KOPT-K1 (cell line): Measurements from ENCODE around the gene RPL37.

Source experiments
- H3K27ac ChIP-seq: fragments of 200-600 bp; sonication (generic); 2 replicates; pipeline ENCODE4 v1.5.1; 2016; ENCODE audit warnings: antibody characterized with exemption, mild to moderate bottlenecking, low read depth, low read length; ENCODE audit not compliant: poor library complexity, severe bottlenecking
- H3K36me3 ChIP-seq: fragments of 200-600 bp; sonication (generic); 2 replicates; pipeline ENCODE4 v1.5.1; 2017; ENCODE audit warnings: antibody characterized with exemption, mild to moderate bottlenecking, low read length, moderate library complexity; ENCODE audit not compliant: insufficient read depth
- H3K9me3 ChIP-seq: fragments of 200-600 bp; sonication (generic); 2 replicates; pipeline ENCODE4 v1.5.1; 2017; ENCODE audit warnings: antibody characterized with exemption, low read length, mild to moderate bottlenecking; ENCODE audit not compliant: insufficient read depth, poor library complexity, severe bottlenecking

The RPL37 gene

DNA sequence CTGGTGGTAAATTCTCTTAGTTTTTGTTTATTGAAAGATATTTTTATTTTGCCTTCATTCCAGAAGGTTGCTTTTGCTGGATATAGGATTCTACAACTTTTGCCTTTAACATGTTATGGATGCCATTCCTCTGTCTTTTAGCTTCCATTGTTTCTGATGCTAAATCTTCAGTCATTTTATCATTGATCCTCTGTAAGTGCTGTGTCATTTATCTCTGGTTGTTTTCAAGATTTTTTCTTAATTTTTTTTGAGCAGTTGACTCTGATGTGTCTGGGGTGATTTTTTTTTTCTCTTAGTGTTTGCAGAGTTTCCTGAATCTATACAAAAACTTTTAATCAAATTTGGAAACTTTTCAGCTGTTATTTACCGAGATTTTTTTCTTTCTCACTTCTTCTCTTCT lies 12.5 kb upstream of the RPL37 start:
- no peaks in the 10 kb centered on the region for H3K36me3 ChIP-seq
- no peaks in the 10 kb centered on the region for H3K9me3 ChIP-seq
- no peak overlapping the region for H3K27ac ChIP-seq

DNA sequence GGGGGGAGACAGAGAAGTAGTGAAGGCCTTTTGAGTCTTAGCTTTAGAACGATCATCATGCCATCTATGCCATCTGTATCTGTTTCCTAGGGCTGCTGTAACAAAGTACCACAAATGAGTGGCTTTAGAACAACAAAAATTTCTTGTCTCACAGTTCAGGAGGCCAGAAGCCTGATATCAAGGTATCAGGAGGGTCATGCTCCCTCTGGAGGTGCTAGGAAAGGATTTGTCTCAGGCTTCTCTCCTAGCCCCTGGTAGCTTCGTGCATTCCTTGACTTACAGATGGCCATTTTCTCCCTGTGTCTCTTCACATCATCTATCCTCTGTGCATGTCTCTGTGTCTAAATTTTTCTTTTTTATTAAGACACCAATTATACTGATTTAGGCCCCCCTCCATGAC lies 11.3 kb upstream of the RPL37 start:
- Histone ChIP-seq H3K9me3 (no peaks in the 10 kb centered on the region), H3K36me3 (no peaks in the 10 kb centered on the region), H3K27ac (no peak overlapping the region)

DNA sequence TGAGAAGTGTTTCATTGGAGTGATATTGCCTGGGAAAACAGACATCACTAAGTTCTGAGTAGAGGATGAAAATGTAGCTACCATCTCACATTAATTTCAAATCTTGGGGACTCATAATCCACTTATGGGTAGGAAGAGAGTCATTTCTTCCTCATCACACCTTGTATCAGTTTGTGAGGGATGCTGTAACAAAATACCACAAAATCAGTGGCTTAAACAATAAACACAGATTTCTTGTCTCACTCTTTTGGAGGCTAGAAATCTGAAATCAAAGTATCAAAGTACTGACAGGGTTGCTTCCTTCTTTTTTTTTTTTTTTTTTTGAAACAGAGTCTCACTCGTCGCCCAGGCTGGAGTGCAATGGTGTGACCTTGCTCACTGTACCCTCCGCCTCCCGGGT lies 9.5 kb upstream of the RPL37 start:
- H3K27ac ChIP-seq = no peak overlapping the region
- H3K9me3 ChIP-seq = no peaks in the 10 kb centered on the region
- H3K36me3 ChIP-seq = no peaks in the 10 kb centered on the region

DNA sequence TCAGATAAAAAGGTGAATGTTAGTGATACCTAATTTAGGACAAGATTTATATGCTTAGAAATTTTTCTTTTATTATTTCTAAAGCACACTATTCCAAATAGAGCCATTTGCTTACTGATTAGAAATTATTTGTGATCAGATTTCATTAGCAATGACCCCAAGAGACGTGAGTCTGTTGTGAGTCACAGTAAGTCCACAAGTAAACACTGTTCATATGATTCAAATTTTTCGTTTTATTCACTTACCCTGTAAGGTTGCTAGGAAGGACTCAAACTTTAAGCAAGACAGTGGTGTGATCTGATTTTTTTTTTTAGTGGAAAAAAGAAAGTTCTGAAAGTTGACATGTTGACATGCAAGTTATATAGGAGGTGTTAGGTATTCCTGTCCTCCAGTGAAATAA lies 7.3 kb upstream of the RPL37 start:
- Histone ChIP-seq H3K36me3 (no peaks in the 10 kb centered on the region), H3K9me3 (no peaks in the 10 kb centered on the region), H3K27ac (no peak overlapping the region)

DNA sequence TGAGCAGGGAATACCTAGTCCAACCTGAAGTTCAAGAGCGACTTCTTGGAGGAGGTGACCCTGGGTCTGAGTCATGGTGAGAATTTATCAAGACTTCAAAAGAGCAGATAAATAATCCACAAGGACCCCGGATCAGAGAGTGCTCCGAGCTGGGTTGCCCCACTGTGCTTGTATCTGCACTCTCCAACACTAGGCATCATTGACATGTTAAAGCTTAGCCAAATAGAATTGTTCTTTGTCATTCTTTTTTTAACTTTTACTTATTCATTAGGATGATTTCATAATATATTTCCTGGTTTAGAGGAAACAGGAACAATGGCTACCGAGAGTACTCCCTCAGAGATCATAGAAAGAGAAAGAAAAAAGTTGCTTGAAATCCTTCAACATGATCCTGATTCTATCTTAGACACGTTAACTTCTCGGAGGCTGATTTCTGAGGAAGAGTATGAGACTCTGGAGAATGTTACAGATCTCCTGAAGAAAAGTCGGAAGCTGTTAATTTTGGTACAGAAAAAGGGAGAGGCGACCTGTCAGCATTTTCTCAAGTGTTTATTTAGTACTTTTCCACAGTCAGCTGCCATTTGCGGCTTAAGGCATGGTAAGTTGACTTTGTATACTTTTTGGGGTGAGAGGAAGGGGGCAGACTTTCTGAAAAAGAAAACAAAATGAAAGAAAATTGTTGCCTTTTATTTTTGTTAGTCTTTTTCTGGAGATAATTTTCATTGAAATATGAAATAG lies 6.2 kb upstream of the RPL37 start, which contains the start of gene CARD6:
CARD6 (plus strand) TSS at position 300 of the 738 bp plus-strand sequence; CDS start at position 316, 16 bp downstream.
- H3K27ac ChIP-seq = no peak within 1 kb of the TSS
- no peaks in the 10 kb centered on the region for H3K9me3 ChIP-seq
- no peaks in the 10 kb centered on the region for H3K36me3 ChIP-seq

DNA sequence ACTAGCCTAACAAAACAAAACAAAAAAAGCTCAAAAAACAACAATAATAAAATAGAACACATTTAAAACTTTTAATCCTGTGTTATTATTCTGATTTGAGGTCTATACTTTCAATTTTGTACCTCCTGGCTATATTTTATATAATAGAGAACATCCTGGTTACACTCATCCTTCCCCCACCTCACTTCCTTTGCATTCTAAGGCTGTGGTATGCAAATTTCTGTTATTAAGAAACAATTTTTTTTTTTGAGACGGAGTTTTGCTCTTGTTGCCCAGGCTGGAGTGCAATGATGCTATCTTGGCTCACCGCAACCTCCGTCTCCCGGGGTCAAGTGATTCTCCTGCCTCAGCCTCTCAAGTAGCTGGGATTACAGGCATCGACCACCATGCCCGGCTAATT lies 3.1 kb upstream of the RPL37 start:
- Histone ChIP-seq H3K27ac (no peak overlapping the region), H3K36me3 (peaks cover 18% of the 10 kb centered on the region), H3K9me3 (no peaks in the 10 kb centered on the region)

DNA sequence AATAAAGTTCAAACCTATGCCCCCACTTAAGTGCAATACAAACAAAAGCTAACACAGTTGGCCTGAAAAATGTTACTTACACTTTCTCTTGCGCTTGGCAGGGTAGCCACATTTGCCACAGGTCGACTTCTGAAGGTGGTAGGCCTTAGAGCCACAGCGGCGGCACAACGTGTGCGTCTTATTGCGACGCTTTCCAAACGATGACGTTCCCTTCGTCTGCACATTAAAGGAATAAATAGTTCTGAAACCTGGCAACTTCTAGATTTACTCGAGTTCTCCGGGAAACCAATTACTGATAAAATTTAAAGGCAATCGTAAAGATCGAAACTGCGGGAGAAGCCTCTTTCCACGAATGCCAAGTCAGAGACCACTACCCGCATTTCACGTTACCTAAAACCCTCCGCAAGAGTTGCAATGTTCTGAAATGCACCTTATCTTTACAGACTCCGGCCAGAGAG lies 602 bp downstream of the RPL37 start:
- peaks cover 55% of the 10 kb centered on the region for H3K36me3 ChIP-seq
- H3K9me3 ChIP-seq = no peaks in the 10 kb centered on the region
- H3K27ac ChIP-seq = peak overlapping the region; percentile 85

DNA sequence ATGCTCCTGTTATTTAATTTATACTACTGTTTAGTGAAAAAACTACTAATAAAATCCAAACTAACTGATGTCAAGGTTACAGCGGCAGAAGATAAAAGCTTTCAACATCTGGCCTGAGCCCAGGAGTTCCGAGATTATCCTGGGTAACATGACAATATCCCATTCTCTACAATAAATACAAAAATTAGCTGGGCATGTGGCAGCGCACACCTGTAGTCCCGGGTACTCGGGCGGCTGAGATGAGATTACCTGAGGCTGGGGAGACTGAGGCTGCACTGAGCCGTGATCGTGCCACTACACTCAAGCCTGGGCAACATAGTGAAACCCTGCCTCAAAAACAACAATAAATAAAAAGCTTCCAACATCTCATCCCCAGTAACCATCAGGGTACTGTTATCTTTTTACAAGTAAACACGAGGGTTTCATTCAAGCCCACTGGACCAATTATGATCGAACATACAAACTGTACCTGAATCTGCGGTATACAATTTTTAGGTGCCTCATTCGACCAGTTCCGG lies 1.3 kb downstream of the RPL37 start:
- H3K9me3 ChIP-seq = no peaks in the 10 kb centered on the region
- H3K27ac ChIP-seq = peak overlapping the region; percentile 85
- peaks cover 61% of the 10 kb centered on the region for H3K36me3 ChIP-seq

DNA sequence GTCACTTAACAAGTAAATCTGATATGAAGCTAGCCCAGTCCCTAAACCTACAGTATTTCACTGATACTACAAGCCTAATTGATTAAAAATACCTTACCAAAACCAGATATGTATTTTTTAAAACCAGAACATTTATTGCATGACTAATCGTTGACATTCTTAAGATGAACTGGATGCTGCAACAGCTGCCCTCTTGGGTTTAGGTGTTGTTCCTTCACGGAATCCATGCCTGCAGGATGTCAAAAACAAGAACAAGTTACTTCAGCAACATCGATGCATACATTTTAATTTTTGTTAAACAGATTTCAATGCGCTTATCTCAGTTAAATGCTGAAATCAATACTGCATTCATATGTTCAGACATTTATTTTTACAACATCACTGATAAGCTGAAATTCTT lies 2.7 kb downstream of the RPL37 start:
- Histone ChIP-seq H3K36me3 (peaks cover 76% of the 10 kb centered on the region), H3K27ac (no peak overlapping the region), H3K9me3 (no peaks in the 10 kb centered on the region)

DNA sequence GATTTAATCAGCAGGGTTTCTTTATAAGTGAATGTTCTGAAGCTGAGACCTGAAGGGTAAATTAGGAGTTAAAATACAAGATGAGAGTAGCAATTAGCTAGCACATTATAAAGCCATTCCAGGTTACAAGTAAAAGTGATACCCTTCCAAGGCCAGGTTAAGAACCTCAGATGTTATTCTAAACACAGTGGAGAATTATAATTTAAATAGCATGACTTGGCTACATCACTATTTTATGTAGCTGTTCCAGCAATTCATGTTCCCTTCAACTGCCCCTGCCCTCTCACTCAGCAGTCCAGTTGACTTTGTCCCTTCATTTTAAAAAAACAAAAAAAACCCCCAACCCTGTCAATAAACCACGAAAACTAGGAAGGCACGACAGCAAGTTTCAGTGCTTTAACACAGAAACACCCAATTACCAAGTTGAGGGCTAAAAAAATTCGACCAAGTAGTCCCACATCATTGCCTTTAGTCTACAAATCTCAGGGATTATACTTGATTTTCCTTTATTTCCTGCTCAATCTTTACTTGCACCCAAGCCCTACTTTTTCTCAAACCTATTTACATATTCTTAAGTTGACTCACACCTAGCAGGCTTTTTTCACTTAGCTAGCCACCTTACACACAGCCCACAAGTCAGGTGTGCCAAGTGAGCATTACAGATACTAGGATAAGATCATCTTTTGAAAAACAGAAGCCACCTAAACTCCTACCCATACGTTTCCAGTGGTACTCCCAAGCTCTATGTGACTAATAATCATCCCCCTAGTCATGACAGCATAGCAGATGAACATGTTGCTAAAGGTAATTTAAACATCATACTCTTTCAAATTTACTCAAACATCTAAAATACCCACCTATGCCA lies 3.4 kb downstream of the RPL37 start:
- H3K9me3 ChIP-seq = no peaks in the 10 kb centered on the region
- H3K27ac ChIP-seq = no peak overlapping the region
- H3K36me3 ChIP-seq = peaks cover 83% of the 10 kb centered on the region

DNA sequence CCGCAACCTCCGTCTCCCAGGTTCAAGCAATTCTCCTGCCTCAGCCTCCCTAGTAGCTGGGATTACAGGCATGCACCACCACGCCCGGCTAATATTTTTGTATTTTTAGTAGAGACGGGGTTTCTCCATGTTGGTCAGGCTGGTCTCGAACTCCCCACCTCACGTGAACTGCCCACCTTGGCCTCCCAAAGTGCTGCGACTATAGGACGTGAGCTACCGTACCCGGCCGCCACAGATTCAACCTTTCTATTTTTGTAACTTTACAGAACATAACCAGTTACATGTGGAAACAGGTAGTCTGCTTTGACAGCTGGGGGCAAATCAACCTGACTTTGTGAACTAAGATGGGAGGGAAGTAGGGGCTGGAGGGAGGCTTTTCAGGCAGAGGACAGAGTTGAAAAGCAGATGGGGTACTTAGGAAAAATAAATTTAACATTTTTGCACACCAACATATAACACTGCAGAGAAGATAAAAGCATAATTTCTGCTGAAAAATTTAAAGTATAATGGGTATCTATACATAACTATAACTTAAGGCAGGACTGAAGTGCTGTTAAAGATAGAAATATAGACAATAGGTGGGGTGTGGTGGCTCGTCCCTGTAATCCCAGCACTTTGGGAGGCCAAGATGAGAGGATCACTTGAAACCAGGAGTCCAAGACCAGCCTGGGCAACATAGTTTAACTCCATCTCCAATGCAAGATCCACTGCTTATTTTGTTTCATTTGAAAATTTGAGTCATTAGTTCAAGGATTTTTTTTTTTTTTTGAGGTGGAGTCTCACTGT lies 5.1 kb downstream of the RPL37 start:
- Histone ChIP-seq H3K27ac (no peak overlapping the region), H3K9me3 (no peaks in the 10 kb centered on the region), H3K36me3 (peaks cover 100% of the 10 kb centered on the region)

DNA sequence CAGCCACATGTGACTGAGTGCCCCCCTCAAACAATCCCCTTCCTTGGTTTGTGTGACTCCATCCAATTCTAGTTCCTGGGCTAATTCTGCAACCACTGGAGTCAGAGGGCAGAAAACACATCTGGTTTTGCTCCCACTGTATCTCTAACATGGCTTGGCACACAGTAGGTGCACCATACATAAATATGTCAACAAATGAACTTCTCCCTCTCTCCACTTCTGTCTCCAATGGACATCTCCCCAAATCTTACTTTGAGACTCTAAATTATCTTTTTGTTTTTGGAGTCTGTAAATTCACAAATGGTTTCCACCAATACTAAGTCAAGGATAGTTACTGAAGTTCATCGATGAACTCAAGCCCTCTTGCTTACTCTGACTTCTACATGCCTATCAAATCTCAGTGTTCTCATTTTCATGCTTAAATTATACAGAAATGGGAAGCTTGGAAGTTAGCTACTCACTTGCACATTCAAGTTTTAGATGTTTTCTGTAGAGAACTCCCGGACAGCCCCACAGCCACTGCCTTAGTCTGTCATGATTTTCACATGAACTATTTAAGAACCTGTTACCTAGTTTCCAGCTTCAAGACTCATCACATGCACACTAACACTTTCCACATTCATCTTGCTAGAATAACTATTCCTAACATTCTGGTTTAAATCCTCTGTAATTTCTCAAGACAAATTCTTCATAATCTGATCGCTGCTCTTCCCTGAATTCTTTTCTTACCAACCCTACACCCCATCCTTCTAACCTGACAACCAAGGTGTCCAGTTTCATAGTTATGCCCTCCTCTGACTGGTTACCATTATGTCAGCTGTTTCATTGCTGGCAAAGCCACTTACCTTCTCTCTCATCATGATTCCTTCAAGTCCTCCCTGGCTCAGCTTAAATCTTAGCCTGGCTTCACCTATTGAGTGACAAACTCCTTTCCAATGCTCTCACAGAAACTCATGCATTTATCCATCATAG lies 6.0 kb downstream of the RPL37 start:
- H3K9me3 ChIP-seq = no peaks in the 10 kb centered on the region
- no peak overlapping the region for H3K27ac ChIP-seq
- H3K36me3 ChIP-seq = peaks cover 100% of the 10 kb centered on the region

DNA sequence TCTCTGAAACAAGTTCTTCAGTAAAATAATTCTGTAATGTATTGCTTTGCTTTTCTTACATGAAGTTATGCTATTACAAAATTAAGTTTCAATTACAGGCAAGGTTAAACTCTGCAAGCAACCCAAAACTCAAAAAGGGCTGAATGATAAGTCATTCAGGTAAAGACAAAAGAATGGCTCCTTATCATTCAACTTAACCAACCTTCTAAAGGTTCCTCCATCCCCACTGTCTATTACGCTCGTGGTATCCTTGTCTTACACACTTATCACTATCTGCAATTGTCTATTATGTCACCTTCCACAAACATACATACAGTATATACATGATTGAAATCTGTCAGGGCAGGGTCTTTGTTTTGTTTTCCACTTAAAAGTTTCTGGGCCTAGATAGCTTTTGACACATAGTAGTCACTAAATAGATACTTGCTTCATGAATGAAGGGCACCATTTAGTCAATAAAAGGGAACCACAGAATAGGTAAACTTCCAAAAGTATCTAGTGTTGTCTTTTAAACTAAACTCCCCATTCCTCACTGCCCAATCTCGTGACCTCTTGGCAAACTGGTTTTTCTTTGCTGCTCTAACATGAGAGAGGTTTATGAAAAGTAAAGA lies 6.9 kb downstream of the RPL37 start:
- Histone ChIP-seq H3K36me3 (peaks cover 93% of the 10 kb centered on the region), H3K9me3 (no peaks in the 10 kb centered on the region), H3K27ac (no peak overlapping the region)
